SK-N-SH (cell line): Measurements from ENCODE around the gene ACVR1C. TPM values are rescaled to one million over a fixed set of nuclear protein-coding genes. Genes with fewer than 3 reads are reported as not detected.

Experiments
- CTCF ChIA-PET: fragments of 300-600, 350-600 bp; formaldehyde crosslinking; extraction: SDS; loops from one replicate; lab custom pipeline; 2021; lab: Yijun Ruan, JAX
- POLR2A ChIA-PET: fragments of 350-600 bp; sonication (Branson Sonifier 250); formaldehyde crosslinking; extraction: SDS; loops from one replicate; lab custom pipeline; 2020; ENCODE audit warnings: antibody characterized with exemption, inconsistent platforms; lab: Yijun Ruan, JAX
- DNase-seq: peaks from one replicate; pipeline ENCODE4 v3.0.0; 2012
- H2AFZ ChIP-seq: fragments of 200-600 bp; sonication (generic); 2 replicates; pipeline ENCODE4 v1.8.1; 2016; ENCODE audit warnings: antibody characterized with exemption, mild to moderate bottlenecking, low read depth
- H3F3A ChIP-seq: fragments of 200-600 bp; sonication (generic); replicated peaks from 2 replicates; pipeline ENCODE3; 2016; ENCODE audit warnings: antibody characterized with exemption, mild to moderate bottlenecking; ENCODE audit not compliant: insufficient read depth
- H3K27ac ChIP-seq, 2 experiments: fragments of 200-500 bp in 1 of 2; fragments of 200-600 bp in 1 of 2; sonication (Bioruptor generic) in 1 of 2; sonication (generic), shearing (Covaris generic) in 1 of 2; 2 replicates each; pipeline versions ENCODE4 v1.5.1 to v1.6.1; 2014 to 2016; ENCODE audit warnings: low read depth in 2 of 2, inconsistent platforms in 1 of 2, low read length in 1 of 2, mild to moderate bottlenecking in 1 of 2, mixed read lengths in 1 of 2
- H3K27me3 ChIP-seq: fragments of 200-600 bp; sonication (generic), shearing (Covaris generic); 2 replicates; pipeline ENCODE4 v1.6.1; 2016; ENCODE audit warnings: mixed run types; ENCODE audit not compliant: insufficient read depth
- H3K36me3 ChIP-seq, 2 experiments: fragments of 200-500 bp in 1 of 2; fragments of 200-600 bp in 1 of 2; sonication (Bioruptor generic) in 1 of 2; sonication (generic) in 1 of 2; replicated peaks in 1 of 2; 2 replicates each; pipeline versions ENCODE3 to v1.5.1; 2014 to 2016; ENCODE audit warnings: low read length in 1 of 2, mild to moderate bottlenecking in 1 of 2; ENCODE audit not compliant: insufficient read depth in 2 of 2, control insufficient read depth in 1 of 2
- H3K4me1 ChIP-seq, 2 experiments: fragments of 200-500 bp in 1 of 2; fragments of 200-600 bp in 1 of 2; sonication (Bioruptor generic) in 1 of 2; sonication (generic), shearing (Covaris generic) in 1 of 2; 2 replicates each; pipeline versions ENCODE4 v1.5.1 to v1.6.1; 2014 to 2016; ENCODE audit warnings: low read depth in 1 of 2, low read length in 1 of 2, mixed run types in 1 of 2; ENCODE audit not compliant: insufficient read depth in 2 of 2, control insufficient read depth in 1 of 2
- H3K4me2 ChIP-seq: fragments of 200-600 bp; sonication (generic), shearing (Covaris generic); 2 replicates; pipeline ENCODE4 v1.6.1; 2017; ENCODE audit warnings: mixed run types
- H3K4me3 ChIP-seq, 2 experiments: fragments of 200-500 bp in 1 of 2; fragments of 200-600 bp in 1 of 2; sonication (Bioruptor generic) in 1 of 2; sonication (generic), shearing (Covaris generic) in 1 of 2; 2 replicates each; pipeline versions ENCODE4 v1.5.1 to v1.8.1; 2014 to 2016; ENCODE audit warnings: low read depth in 2 of 2, inconsistent platforms in 1 of 2, low read length in 1 of 2, mild to moderate bottlenecking in 1 of 2, mixed read lengths in 1 of 2, moderate library complexity in 1 of 2
- H3K79me2 ChIP-seq: fragments of 200-600 bp; sonication (generic); 2 replicates; pipeline ENCODE4 v1.8.1; 2017; ENCODE audit warnings: mild to moderate bottlenecking; ENCODE audit not compliant: insufficient read depth
- H3K9ac ChIP-seq: fragments of 200-600 bp; sonication (generic); 2 replicates; pipeline ENCODE4 v1.6.1; 2017; ENCODE audit warnings: mixed run types
- H3K9me2 ChIP-seq: fragments of 200-600 bp; sonication (generic); 2 replicates; pipeline ENCODE4 v1.6.1; 2017; ENCODE audit warnings: mixed run types
- H3K9me3 ChIP-seq: fragments of 200-600 bp; sonication (generic); 2 replicates; pipeline ENCODE4 v1.6.1; 2017; ENCODE audit warnings: mixed run types, mild to moderate bottlenecking, moderate library complexity
- H4K20me1 ChIP-seq: fragments of 200-600 bp; sonication (generic); 2 replicates; pipeline ENCODE4 v1.6.1; 2017; ENCODE audit warnings: mild to moderate bottlenecking, mixed run types; ENCODE audit not compliant: insufficient read depth
- CTCF ChIP-seq: fragments of 200-600 bp; sonication (generic); IDR thresholded peaks from 2 replicates; pipeline ENCODE4 v1.6.1; 2017; ENCODE audit warnings: antibody characterized with exemption, mild to moderate bottlenecking, moderate library complexity
- FOXM1 ChIP-seq: IDR thresholded peaks from 2 replicates; pipeline ENCODE4 v1.4.0; 2012; ENCODE audit warnings: low read depth, mild to moderate bottlenecking
- IRF3 ChIP-seq: fragments of 150-350 bp; IDR thresholded peaks from 2 replicates; pipeline ENCODE4 v1.6.1; 2016; ENCODE audit warnings: mild to moderate bottlenecking, low read depth, low read length
- JUND ChIP-seq: IDR thresholded peaks from 2 replicates; pipeline ENCODE4 v1.4.0; 2012
- MEF2A ChIP-seq: IDR thresholded peaks from 2 replicates; pipeline ENCODE4 v1.4.0; 2012; ENCODE audit warnings: low read depth, borderline replicate concordance
- MXI1 ChIP-seq: IDR thresholded peaks from 2 replicates; pipeline ENCODE4 v1.6.1; 2012; ENCODE audit warnings: mild to moderate bottlenecking, low read depth, low read length, improper control_type of control experiment
- PBX3 ChIP-seq: IDR thresholded peaks from 2 replicates; pipeline ENCODE4; 2012
- RAD21 ChIP-seq: IDR thresholded peaks from 2 replicates; pipeline ENCODE4 v1.6.1; 2012; ENCODE audit warnings: mild to moderate bottlenecking, low read length
- REST ChIP-seq: IDR thresholded peaks from 2 replicates; pipeline ENCODE4 v1.6.1; 2012; ENCODE audit warnings: mild to moderate bottlenecking, low read depth, low read length, moderate library complexity
- SIN3A ChIP-seq: IDR thresholded peaks from 2 replicates; pipeline ENCODE4 v1.6.1; 2012; ENCODE audit warnings: low read depth, mild to moderate bottlenecking, low read length, moderate library complexity, borderline replicate concordance
- TAF1 ChIP-seq: IDR thresholded peaks from 2 replicates; pipeline ENCODE4 v1.6.1; 2012; ENCODE audit warnings: low read depth, mild to moderate bottlenecking, low read length, moderate library complexity, borderline replicate concordance
- TCF12 ChIP-seq: IDR thresholded peaks from 2 replicates; pipeline ENCODE4 v1.4.0; 2012
- TEAD4 ChIP-seq: IDR thresholded peaks from 2 replicates; pipeline ENCODE4 v1.4.0; 2012; ENCODE audit warnings: mild to moderate bottlenecking, borderline replicate concordance; ENCODE audit not compliant: insufficient read depth
- USF2 ChIP-seq: fragments of 150-350 bp; IDR thresholded peaks from 2 replicates; pipeline ENCODE4 v1.6.1; 2017; ENCODE audit warnings: antibody characterized with exemption, low read length, low read depth, borderline replicate concordance
- YY1 ChIP-seq: IDR thresholded peaks from 2 replicates; pipeline ENCODE4 v1.4.0; 2012; ENCODE audit warnings: low read depth, mild to moderate bottlenecking
- ZBTB33 ChIP-seq: IDR thresholded peaks from 2 replicates; pipeline ENCODE4 v1.4.0; 2012; ENCODE audit warnings: low read depth, borderline replicate concordance
- WGBS: methylation state at CpG from one replicate; pipeline ENCODE4 v1.1.6; 2017; ENCODE audit warnings: low lambda C conversion rate; 5-methylcytosine and 5-hydroxymethylcytosine counted together
- polyA plus RNA-seq, 3 experiments: library from polyadenylated mRNA; depleted of rRNA; stranded (reverse); fragments of >200 nt; gene quantifications; 2 replicates each; pipeline ENCODE4 v1.2.3, GENCODE V29; 2012

Gene ACVR1C
- polyA plus RNA-seq, 1 of the 3 experiments (the other 2 are of a cell fraction): 0.03 TPM

GRCh38 chr2:157677941-157678340 is 49.3 kb upstream of the ACVR1C start:
- Histone ChIP-seq H3K4me2 (no peak overlapping the region), H3K9me3 (no peaks in the 10 kb centered on the region), H3K4me1 (no peaks in the 10 kb centered on the region), H3K9ac (no peak overlapping the region), H3K79me2 (no peaks in the 10 kb centered on the region), H3K27me3 (no peaks in the 10 kb centered on the region), H3K4me3 (no peak overlapping the region), H3F3A (no peaks in the 10 kb centered on the region), H4K20me1 (no peaks in the 10 kb centered on the region), H3K36me3 (no peaks in the 10 kb centered on the region), H2AFZ (no peak overlapping the region), H3K9me2 (no peaks in the 10 kb centered on the region), H3K27ac (no peak overlapping the region)
- TF ChIP-seq RAD21 (no peak), TEAD4 (no peak), MXI1 (no peak), IRF3 (no peak), USF2 (no peak), MEF2A (no peak), TCF12 (no peak), YY1 (no peak), TAF1 (no peak), JUND (no peak), CTCF (no peak), ZBTB33 (no peak)
- no peak for DNase-seq
- CTCF ChIA-PET: no interaction called here
- POLR2A ChIA-PET: no interaction called here

- Histone ChIP-seq H3K9me3 (no peaks in the 10 kb centered on the region), H3K79me2 (no peaks in the 10 kb centered on the region), H3K9ac (no peak overlapping the region), H3F3A (no peaks in the 10 kb centered on the region), H3K4me3 (no peak overlapping the region), H3K9me2 (no peaks in the 10 kb centered on the region), H3K4me2 (no peak overlapping the region), H3K27ac (no peak overlapping the region), H3K27me3 (no peaks in the 10 kb centered on the region), H2AFZ (no peak overlapping the region), H4K20me1 (no peaks in the 10 kb centered on the region), H3K36me3 (no peaks in the 10 kb centered on the region), H3K4me1 (no peaks in the 10 kb centered on the region)
- ChIA-PET CTCF (no interaction called here), POLR2A (no interaction called here)
- 80% methylated on average over 10 of the region's 10 CpGs for WGBS
- DNase-seq: no peak
- TF ChIP-seq REST (no peak), FOXM1 (no peak), TAF1 (no peak), YY1 (no peak), PBX3 (no peak), TEAD4 (no peak), MXI1 (no peak), USF2 (no peak), SIN3A (no peak)
These were observed 43.5 kb upstream of the ACVR1C start for GRCh38 chr2:157672129-157672528.
